HepG2 (cell line): ENCODE data around the gene RAB11FIP5. TPM values are rescaled to one million over a fixed set of nuclear protein-coding genes. Genes with fewer than 3 reads are reported as not detected.

ENCODE experiments used
- ASH2L ChIP-seq: fragments of 300-600, 200-600 bp; sonication (generic); IDR thresholded peaks from 2 replicates; pipeline ENCODE4 v1.7.0; 2017; ENCODE audit warnings: low read depth, mild to moderate bottlenecking, moderate library complexity, mixed read lengths, low read length; ENCODE audit not compliant: insufficient read length
- CEBPG ChIP-seq: IDR thresholded peaks from 2 replicates; pipeline ENCODE4 v1.6.1; 2016
- DBP ChIP-seq: sonication (generic); formaldehyde crosslinking; IDR thresholded peaks from 2 replicates; pipeline ENCODE4 v1.4.0; 2020; ENCODE audit warnings: missing genetic modification reagents; ENCODE audit errors: not compliant biosample characterization
- FOXK2 ChIP-seq: fragments of 450-650 bp; IDR thresholded peaks from 2 replicates; pipeline ENCODE4 v1.6.1; 2016
- GABPB1 ChIP-seq: IDR thresholded peaks from 2 replicates; pipeline ENCODE4 v1.6.1; 2016; ENCODE audit warnings: mild to moderate bottlenecking, missing genetic modification reagents, moderate library complexity, missing compliant biosample characterization
- HNRNPL ChIP-seq: fragments of 200-400 bp; formaldehyde crosslinking; IDR thresholded peaks from 2 replicates; pipeline ENCODE4 v1.6.1; 2017; ENCODE audit warnings: mild to moderate bottlenecking, low read depth, low read length
- MIER2 ChIP-seq: IDR thresholded peaks from 2 replicates; pipeline ENCODE4 v1.6.1; 2016; ENCODE audit warnings: missing biosample characterization, missing genetic modification reagents
- NFIC ChIP-seq: IDR thresholded peaks from 2 replicates; pipeline ENCODE4 v1.6.1; 2012; ENCODE audit warnings: mild to moderate bottlenecking, low read length, inconsistent platforms
- NR2F2 ChIP-seq: IDR thresholded peaks from 2 replicates; pipeline ENCODE4 v1.6.1; 2012; ENCODE audit warnings: low read depth, inconsistent platforms, borderline replicate concordance
- RFX1 ChIP-seq: fragments of 450-650 bp; IDR thresholded peaks from 2 replicates; pipeline ENCODE4 v1.6.1; 2017
- TP53 ChIP-seq: sonication (generic); formaldehyde crosslinking; conservative IDR thresholded peaks from 2 replicates; pipeline ENCODE4 v1.4.0; 2020; ENCODE audit warnings: missing genetic modification reagents
- ZBTB4 ChIP-seq: sonication (generic); formaldehyde crosslinking; IDR thresholded peaks from 2 replicates; pipeline ENCODE4 v1.4.0; 2020; ENCODE audit warnings: missing genetic modification reagents, mild to moderate bottlenecking, borderline replicate concordance
- ZKSCAN5 ChIP-seq: sonication (generic); formaldehyde crosslinking; IDR thresholded peaks from 2 replicates; pipeline ENCODE4 v1.5.1; 2020; ENCODE audit warnings: mild to moderate bottlenecking, missing genetic modification reagents
- ZNF142 ChIP-seq: sonication (generic); formaldehyde crosslinking; IDR thresholded peaks from 2 replicates; pipeline ENCODE4 v1.4.0; 2020; ENCODE audit warnings: missing genetic modification reagents
- ZNF496 ChIP-seq: sonication (generic); formaldehyde crosslinking; IDR thresholded peaks from 2 replicates; pipeline ENCODE4 v1.8.1; 2023; ENCODE audit warnings: mild to moderate bottlenecking, moderate library complexity, missing genetic modification reagents; ENCODE audit not compliant: insufficient replicate concordance
- ZNF678 ChIP-seq: sonication (generic); formaldehyde crosslinking; IDR thresholded peaks from 2 replicates; pipeline ENCODE4 v1.4.0; 2020; ENCODE audit warnings: mild to moderate bottlenecking, missing genetic modification reagents
- ZNF766 ChIP-seq: sonication (generic); formaldehyde crosslinking; IDR thresholded peaks from 2 replicates; pipeline ENCODE4 v1.5.0; 2020; ENCODE audit warnings: missing genetic modification reagents, borderline replicate concordance
- ZNF770 ChIP-seq: sonication (generic); formaldehyde crosslinking; IDR thresholded peaks from 2 replicates; pipeline ENCODE4 v1.5.0; 2020; ENCODE audit warnings: mild to moderate bottlenecking, missing genetic modification reagents
- polyA plus RNA-seq, 8 experiments: library from polyadenylated mRNA; depleted of rRNA in 3 of 8; stranded (reverse) in 7 of 8; unstranded in 1 of 8; fragments of >200 nt; fragmentation: Illumina TruSeq in 4 of 8; extraction: Trizol in 4 of 8; gene quantifications; 2 replicates each; pipeline versions ENCODE4 v1.2.1 to v1.2.3, GENCODE V29; 2011 to 2016; ENCODE audit warnings: low read depth in 4 of 8, missing spikeins in 1 of 8, mixed read lengths in 1 of 8; ENCODE audit not compliant: insufficient read depth in 1 of 8
- total RNA-seq, 5 experiments: library from RNA; depleted of rRNA; stranded (reverse); fragments of >200 nt; fragmentation: Illumina TruSeq; extraction: Trizol; gene quantifications; 2 replicates each; pipeline ENCODE4 v1.2.3, GENCODE V29; 2016; ENCODE audit warnings: low read depth in 1 of 5

RAB11FIP5 gene
- total and polyA plus RNA-seq, 2 of the 13 experiments (the other 11 are each of a cell fraction or from before 2014, with no cell fraction given) = 9.4 to 22.9 TPM

GRCh38 chr2:73070643-73071359, 41.9 kb downstream of the RAB11FIP5 start (continued):
- TF ChIP-seq ZNF142 (CRISPR knock-in tag) (peak; percentile 95), TP53 (no peak), ZNF496 (CRISPR knock-in tag) (no peak), GABPB1 (no peak), FOXK2 (no peak), ZNF678 (CRISPR knock-in tag) (peak; percentile 77; the same call in 1 of the 2 replicates), ZNF770 (peak; percentile 61; the same call in 1 of the 2 replicates), ZBTB4 (CRISPR knock-in tag) (no peak; the same call in 1 of the 2 replicates), ZNF766 (CRISPR knock-in tag) (no peak; the same call in 1 of the 2 replicates), ASH2L (peak; percentile 80), RFX1 (no peak), NFIC (no peak), HNRNPL (no peak), MIER2 (CRISPR knock-in tag) (no peak), ZKSCAN5 (CRISPR knock-in tag) (no peak), CEBPG (CRISPR knock-in tag) (no peak), NR2F2 (no peak), DBP (CRISPR knock-in tag) (no peak)
